WTC11 (cell line): ENCODE measurements around the gene CADM2. TPM values are rescaled to one million over a fixed set of nuclear protein-coding genes. Genes with fewer than 3 reads are reported as not detected.

ENCODE experiments used
- ATAC-seq: fragments of 200-7000 bp; cut with Tn5 transposase; 2 replicates; pipeline ENCODE4 v1.10.0; 2021; ENCODE audit warnings: mild to moderate bottlenecking, moderate library complexity
- CTCF ChIA-PET: fragments of 300-600 bp; sonication (Branson Sonifier 250); formaldehyde crosslinking; loops from one replicate; lab custom pipeline; 2021; ENCODE audit warnings: antibody characterized with exemption; lab: Charles Lee
- POLR2A ChIA-PET: fragments of 350-600 bp; sonication (Branson Sonifier 250); formaldehyde crosslinking; loops from one replicate; lab custom pipeline; 2021; ENCODE audit warnings: antibody characterized with exemption; lab: Charles Lee
- DNase-seq: peaks from one replicate; pipeline ENCODE4 v3.0.0; 2021; ENCODE audit warnings: low spot score
- H3K27ac Mint-ChIP-seq: 2 replicates; pipeline ENCODE4 v1.8.0; 2021; ENCODE audit warnings: mixed read lengths
- H3K27me3 Mint-ChIP-seq: 2 replicates; pipeline ENCODE4 v1.8.0; 2021; ENCODE audit warnings: low read depth, mild to moderate bottlenecking, moderate library complexity, mixed read lengths
- H3K36me3 Mint-ChIP-seq: 2 replicates; pipeline ENCODE4 v1.8.0; 2021; ENCODE audit warnings: mixed read lengths
- H3K4me1 Mint-ChIP-seq: 2 replicates; pipeline ENCODE4 v1.8.0; 2022; ENCODE audit warnings: mixed read lengths
- H3K4me3 Mint-ChIP-seq: 2 replicates; pipeline ENCODE4 v1.8.0; 2021; ENCODE audit warnings: mild to moderate bottlenecking, moderate library complexity, mixed read lengths
- H3K9me3 Mint-ChIP-seq: 2 replicates; pipeline ENCODE4 v1.8.0; 2021; ENCODE audit warnings: mixed read lengths
- AFF4 ChIP-seq: sonication (generic); formaldehyde crosslinking; IDR thresholded peaks from 2 replicates; pipeline ENCODE4 v1.8.1; 2023; ENCODE audit warnings: mild to moderate bottlenecking, missing genetic modification reagents, borderline replicate concordance
- AR ChIP-seq: fragments of 250-450 bp; sonication (Bioruptor Pico); IDR thresholded peaks from 2 replicates; pipeline ENCODE4 v1.9.0; 2021; ENCODE audit warnings: mild to moderate bottlenecking
- ATF3 ChIP-seq: sonication (generic); formaldehyde crosslinking; conservative IDR thresholded peaks from 2 replicates; pipeline ENCODE4 v1.8.1; 2022; ENCODE audit warnings: mild to moderate bottlenecking, missing genetic modification reagents
- E2F1 ChIP-seq: sonication (generic); formaldehyde crosslinking; IDR thresholded peaks from 2 replicates; pipeline ENCODE4 v1.8.0; 2022; ENCODE audit warnings: mild to moderate bottlenecking, missing genetic modification reagents
- ELF4 ChIP-seq: sonication (generic); formaldehyde crosslinking; IDR thresholded peaks from 2 replicates; pipeline ENCODE4 v1.8.1; 2022; ENCODE audit warnings: low read depth, mild to moderate bottlenecking, moderate library complexity, missing genetic modification reagents
- FOXK1 ChIP-seq: sonication (generic); formaldehyde crosslinking; IDR thresholded peaks from 2 replicates; pipeline ENCODE4 v1.8.0; 2022; ENCODE audit warnings: mild to moderate bottlenecking, moderate library complexity, missing genetic modification reagents
- JUN ChIP-seq: sonication (generic); formaldehyde crosslinking; IDR thresholded peaks from 2 replicates; pipeline ENCODE4 v1.8.0; 2023; ENCODE audit warnings: mild to moderate bottlenecking, missing genetic modification reagents
- NFE2L1 ChIP-seq: sonication (generic); formaldehyde crosslinking; IDR thresholded peaks from 2 replicates; pipeline ENCODE4 v1.8.1; 2023; ENCODE audit warnings: missing genetic modification reagents
- OVOL2 ChIP-seq: fragments of 250-450 bp; sonication (Bioruptor Pico); IDR thresholded peaks from 2 replicates; pipeline ENCODE4 v1.9.0; 2021; ENCODE audit warnings: mild to moderate bottlenecking, borderline replicate concordance
- ZNF219 ChIP-seq: sonication (generic); formaldehyde crosslinking; IDR thresholded peaks from 2 replicates; pipeline ENCODE4 v1.8.0; 2023; ENCODE audit warnings: missing genetic modification reagents, mild to moderate bottlenecking, borderline replicate concordance
- ZNF263 ChIP-seq: sonication (generic); formaldehyde crosslinking; IDR thresholded peaks from 2 replicates; pipeline ENCODE4 v1.8.1; 2022; ENCODE audit warnings: low read depth, mild to moderate bottlenecking, moderate library complexity, missing genetic modification reagents
- ZNF532 ChIP-seq: fragments of 250-450 bp; sonication (Bioruptor Pico); IDR thresholded peaks from 2 replicates; pipeline ENCODE4 v1.9.0; 2021; ENCODE audit warnings: mild to moderate bottlenecking, borderline replicate concordance
- total RNA-seq: library from RNA; stranded (reverse); gene quantifications from 3 replicates; pipeline ENCODE4 v1.2.3, GENCODE V29; 2021
- TF ChIP-seq, protein P1 (sequence below): fragments of 250-450 bp; sonication (Bioruptor Pico); IDR thresholded peaks from 2 replicates; pipeline ENCODE4 v1.8.0; 2021; ENCODE audit warnings: mild to moderate bottlenecking
- TF ChIP-seq, protein P2 (sequence below): sonication (generic); formaldehyde crosslinking; IDR thresholded peaks from 2 replicates; pipeline ENCODE4 v1.8.1; 2023; ENCODE audit warnings: mild to moderate bottlenecking, missing genetic modification reagents, moderate library complexity

Gene CADM2
- total RNA-seq, 1 experiment from 2014 or later = 18.8 TPM

DNA sequence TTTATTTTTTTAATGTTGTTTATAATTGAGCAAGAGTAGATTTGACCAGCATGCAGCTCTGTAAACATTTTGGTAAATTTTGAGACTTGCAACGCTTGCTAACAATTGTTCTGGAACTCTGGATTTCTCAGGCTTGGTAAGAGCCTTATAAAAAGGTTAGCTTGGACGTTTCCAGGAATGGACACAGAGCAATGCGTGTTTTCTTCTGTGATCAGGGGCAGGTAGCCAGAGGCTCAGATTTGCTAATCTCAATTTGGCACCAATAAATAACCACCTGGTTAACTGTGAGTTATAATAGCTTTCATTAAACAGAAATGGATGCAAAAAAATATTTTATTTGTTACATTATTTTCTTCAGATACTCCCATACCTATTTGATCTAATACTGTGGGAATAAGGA is 39.8 kb downstream of the CADM2 start (continued):
- no peak for TF ChIP-seq AR (CRISPR knock-in tag)
- TF ChIP-seq NFE2L1 = no peak

DNA sequence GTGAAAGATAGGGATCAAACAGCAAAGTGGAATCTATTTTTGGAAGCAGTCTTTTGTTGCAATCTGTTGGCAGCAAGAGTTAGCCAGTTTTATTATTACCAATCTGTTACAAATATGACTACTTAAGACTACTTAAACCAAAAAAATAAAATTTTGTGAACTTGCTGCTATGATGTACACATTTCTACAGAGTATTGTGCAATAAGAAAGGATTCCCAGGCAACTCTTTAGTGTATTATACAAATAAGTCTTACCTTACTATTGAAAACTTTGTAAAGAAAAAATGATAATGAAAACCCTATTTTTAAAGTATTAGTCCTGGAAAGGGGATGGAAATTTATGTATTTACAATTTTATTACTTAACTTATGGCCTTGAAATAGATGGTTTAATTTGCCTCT is 44.7 kb downstream of the CADM2 start:
- ChIA-PET POLR2A (no interaction called here), CTCF (no interaction called here)
- ATAC-seq (no peak), DNase-seq (no peak)
- TF ChIP-seq ATF3 (CRISPR knock-in tag) (no peak), ZNF263 (CRISPR knock-in tag) (no peak), ELF4 (CRISPR knock-in tag) (no peak), E2F1 (no peak), AFF4 (CRISPR knock-in tag) (no peak)
- TF ChIP-seq, protein P1, sequence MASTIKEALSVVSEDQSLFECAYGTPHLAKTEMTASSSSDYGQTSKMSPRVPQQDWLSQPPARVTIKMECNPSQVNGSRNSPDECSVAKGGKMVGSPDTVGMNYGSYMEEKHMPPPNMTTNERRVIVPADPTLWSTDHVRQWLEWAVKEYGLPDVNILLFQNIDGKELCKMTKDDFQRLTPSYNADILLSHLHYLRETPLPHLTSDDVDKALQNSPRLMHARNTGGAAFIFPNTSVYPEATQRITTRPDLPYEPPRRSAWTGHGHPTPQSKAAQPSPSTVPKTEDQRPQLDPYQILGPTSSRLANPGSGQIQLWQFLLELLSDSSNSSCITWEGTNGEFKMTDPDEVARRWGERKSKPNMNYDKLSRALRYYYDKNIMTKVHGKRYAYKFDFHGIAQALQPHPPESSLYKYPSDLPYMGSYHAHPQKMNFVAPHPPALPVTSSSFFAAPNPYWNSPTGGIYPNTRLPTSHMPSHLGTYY = no peak
- Mint-ChIP-seq H3K36me3 (no peaks in the 10 kb centered on the region), H3K27me3 (no peaks in the 10 kb centered on the region), H3K4me1 (peaks cover 26% of the 10 kb centered on the region), H3K4me3 (no peak overlapping the region), H3K9me3 (no peaks in the 10 kb centered on the region), H3K27ac (no peak overlapping the region)

- H3K36me3 Mint-ChIP-seq = no peaks in the 10 kb centered on the region
- H3K27ac Mint-ChIP-seq = no peak overlapping the region
- ATAC-seq (no peak), DNase-seq (no peak)
- H3K4me3 Mint-ChIP-seq = no peak overlapping the region
- H3K27me3 Mint-ChIP-seq = no peaks in the 10 kb centered on the region
- H3K9me3 Mint-ChIP-seq = no peaks in the 10 kb centered on the region
- POLR2A ChIA-PET = no interaction called here
- CTCF ChIA-PET = interaction anchor here (0.8 kb wide), 1 partner anchor 45 kb away, joined by 3 read pairs; the partner anchor contains the start of gene CADM2
- TF ChIP-seq ZNF532 (CRISPR knock-in tag) (no peak), FOXK1 (no peak), ZNF219 (CRISPR knock-in tag) (no peak), JUN (no peak), OVOL2 (no peak)
- TF ChIP-seq, protein P2, sequence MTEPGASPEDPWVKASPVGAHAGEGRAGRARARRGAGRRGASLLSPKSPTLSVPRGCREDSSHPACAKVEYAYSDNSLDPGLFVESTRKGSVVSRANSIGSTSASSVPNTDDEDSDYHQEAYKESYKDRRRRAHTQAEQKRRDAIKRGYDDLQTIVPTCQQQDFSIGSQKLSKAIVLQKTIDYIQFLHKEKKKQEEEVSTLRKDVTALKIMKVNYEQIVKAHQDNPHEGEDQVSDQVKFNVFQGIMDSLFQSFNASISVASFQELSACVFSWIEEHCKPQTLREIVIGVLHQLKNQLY (CRISPR knock-in tag) = no peak
- H3K4me1 Mint-ChIP-seq = peaks cover 19% of the 10 kb centered on the region
Observed at GRCh38 chr3:85004147-85004546, 45.4 kb downstream of the CADM2 start.
